NCI-H69 (cell line): ENCODE measurements around the gene C21orf58.

Experiments used
- DNase-seq: peaks from one replicate; lab custom pipeline; 2025; lab: John Stamatoyannopoulos, UW

Gene C21orf58

DNA sequence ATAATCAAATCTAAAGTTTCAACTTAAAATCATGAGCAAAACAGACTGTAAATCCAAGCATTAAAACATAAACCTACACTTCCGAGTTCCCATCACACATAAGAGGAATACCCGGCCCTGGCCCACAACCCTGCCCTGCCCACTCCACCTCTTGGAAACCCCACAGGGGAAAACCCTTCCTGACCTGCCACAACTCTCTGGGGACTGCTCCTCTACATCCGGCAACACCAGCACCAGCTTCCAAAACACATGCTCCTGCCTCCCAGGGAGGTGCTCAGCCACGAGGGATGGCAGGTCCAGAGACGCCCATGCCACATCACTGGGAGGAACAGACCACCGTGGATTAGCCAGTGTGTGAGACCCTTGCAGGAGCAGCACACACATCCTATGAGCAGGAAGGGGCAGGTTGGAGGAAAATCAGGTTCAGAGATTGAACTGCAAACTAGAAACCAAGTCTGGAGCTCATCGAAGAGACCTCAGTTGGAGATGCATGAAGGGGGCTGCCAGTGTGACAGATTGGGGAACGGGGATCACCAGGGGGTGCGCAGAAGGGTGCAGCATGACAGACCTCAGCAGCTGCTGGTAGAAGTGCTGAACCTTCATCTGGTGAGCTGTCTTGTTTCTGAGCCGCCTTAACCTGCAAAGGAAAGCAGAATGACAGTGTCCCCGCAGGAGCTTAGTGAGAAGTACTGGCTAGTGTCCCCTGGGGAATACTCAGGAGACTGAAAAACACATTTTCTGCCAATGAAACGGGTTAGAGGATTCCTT, 69.3 kb downstream of the C21orf58 start:
- DNase-seq, result no peak

DNA sequence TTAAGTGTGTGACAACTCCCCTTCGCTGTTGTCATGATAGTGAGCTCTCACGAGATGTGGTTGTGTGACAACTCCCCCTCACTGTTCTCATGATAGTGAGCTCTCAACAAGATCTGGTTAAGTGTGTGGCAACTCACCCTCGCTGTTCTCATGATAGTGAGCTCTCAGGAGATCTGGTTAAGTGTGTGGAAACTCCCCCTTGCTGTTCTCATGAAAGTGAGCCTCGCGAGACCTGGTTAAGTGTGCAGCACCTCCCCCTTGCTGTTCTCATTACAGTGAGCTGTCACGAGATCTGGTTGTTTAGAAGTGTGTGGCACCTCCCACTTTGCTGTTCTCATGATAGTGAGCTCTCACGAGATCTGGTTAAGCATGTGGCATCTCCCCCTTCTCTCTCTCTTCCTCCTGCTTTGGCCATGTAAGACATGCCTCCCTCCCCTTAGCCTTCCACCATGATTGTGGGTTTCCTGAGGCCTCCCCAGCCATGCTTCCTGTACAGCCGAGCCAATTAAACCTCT, 70.0 kb downstream of the C21orf58 start:
- no peak for DNase-seq

DNA sequence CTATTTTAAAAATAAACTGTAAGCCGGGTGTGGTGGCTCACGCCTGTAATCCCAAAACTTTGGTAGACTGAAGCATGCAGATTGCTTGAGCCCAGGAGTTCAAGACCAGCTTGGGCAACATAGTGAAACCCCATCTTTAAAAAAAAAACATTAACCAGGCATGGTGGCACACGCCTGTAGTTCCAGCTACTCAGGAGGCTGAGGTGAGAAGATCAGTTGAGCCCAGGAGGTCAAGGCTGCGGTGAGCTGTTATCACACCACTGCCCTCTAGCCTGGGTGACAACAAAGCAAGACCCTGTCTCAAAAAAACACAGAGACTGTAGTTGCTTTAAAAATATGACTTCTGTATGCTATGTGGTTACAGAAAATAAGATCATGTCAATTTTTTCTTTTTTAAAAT, 70.8 kb downstream of the C21orf58 start:
- DNase-seq, result no peak
